Measurements from ENCODE around the gene NCKAP1. TPM values are rescaled to one million over a fixed set of nuclear protein-coding genes. Genes with fewer than 3 reads are reported as not detected.

NCKAP1 gene
- polyA plus RNA-seq, 1 of the 3 experiments (the other 2 are of a cell fraction), result 64.0 TPM

DNA sequence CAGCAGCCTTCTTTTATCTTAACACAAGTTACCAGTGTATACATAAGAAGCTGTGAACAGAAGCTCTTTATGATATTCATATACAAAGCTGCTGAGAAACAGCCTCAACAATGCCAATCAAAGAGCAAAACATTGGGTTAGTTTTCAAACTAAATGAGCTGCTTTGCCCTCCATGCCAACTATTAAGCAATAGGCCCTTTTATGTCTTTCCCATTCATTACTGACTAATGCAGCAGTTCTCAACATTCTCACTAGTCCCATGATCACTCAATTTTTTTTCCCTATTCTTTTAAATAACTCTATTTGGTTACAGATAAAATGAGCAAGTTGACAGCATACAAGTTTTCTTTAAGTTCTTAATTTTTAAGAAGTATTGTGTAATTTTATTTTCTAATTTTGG, 114.0 kb downstream of the NCKAP1 start:
- DNase-seq, result no peak
- no peak overlapping the region for H3K27ac ChIP-seq (ENCODE audit: low read depth in 2 of 2, low read length in 1 of 2)

DNA sequence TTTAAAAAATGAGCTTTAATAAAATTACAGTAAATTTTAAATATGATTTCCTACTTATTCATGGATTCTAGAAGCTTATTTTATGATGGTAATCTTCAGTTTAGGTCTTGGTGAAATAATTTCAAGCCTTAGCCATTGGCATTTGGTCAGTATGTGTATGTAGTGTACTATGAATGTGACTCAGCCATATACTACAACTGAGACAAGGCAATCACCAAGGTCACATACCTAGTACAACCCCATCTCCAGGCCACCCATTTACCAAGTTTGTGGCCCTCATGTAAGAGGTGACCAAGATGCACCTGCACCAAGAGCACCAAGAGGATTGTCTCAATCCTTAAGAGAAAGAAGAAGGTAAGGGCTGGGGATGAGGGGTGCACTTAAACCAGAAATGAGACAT, 117.0 kb downstream of the NCKAP1 start:
- H3K27me3 ChIP-seq (ENCODE audit: insufficient read depth), result no peaks in the 10 kb centered on the region
- no peak overlapping the region for H3K4me2 ChIP-seq
- no peak overlapping the region for H3K4me3 ChIP-seq (ENCODE audit: low read depth in 2 of 2, low read length in 1 of 2)
- ChIA-PET POLR2A (no interaction called here), CTCF (no interaction called here)
- H3K79me2 ChIP-seq (ENCODE audit: insufficient read depth), result no peaks in the 10 kb centered on the region
- no peak for DNase-seq
- H3K27ac ChIP-seq (ENCODE audit: low read depth in 2 of 2, low read length in 1 of 2), result no peak overlapping the region
- H3K4me1 ChIP-seq (ENCODE audit: control insufficient read depth in 1 of 2, insufficient read depth in 2 of 2, low read depth in 1 of 2, low read length in 1 of 2), result peaks cover 0 to 24% of the 10 kb centered on the region in 2 experiments; a peak in 2 of 4 replicates
- no peak overlapping the region for H2AFZ ChIP-seq (ENCODE audit: low read depth)
- no peak overlapping the region for H3K9ac ChIP-seq
- peaks cover 47 to 65% of the 10 kb centered on the region in 2 experiments for H3K36me3 ChIP-seq (replicated peaks in 1 of 2; ENCODE audit: control insufficient read depth in 1 of 2, insufficient read depth in 2 of 2, low read length in 1 of 2)
- H3K9me3 ChIP-seq, result no peaks in the 10 kb centered on the region
- no peaks in the 10 kb centered on the region for H3K9me2 ChIP-seq
- H4K20me1 ChIP-seq (ENCODE audit: insufficient read depth), result no peaks in the 10 kb centered on the region
- H3F3A ChIP-seq (replicated peaks; ENCODE audit: insufficient read depth), result peaks cover 21% of the 10 kb centered on the region
- TF ChIP-seq FOXM1 (IDR thresholded peaks at IDR 0.05; ENCODE audit: low read depth), result no peak
- TF ChIP-seq, protein P1, sequence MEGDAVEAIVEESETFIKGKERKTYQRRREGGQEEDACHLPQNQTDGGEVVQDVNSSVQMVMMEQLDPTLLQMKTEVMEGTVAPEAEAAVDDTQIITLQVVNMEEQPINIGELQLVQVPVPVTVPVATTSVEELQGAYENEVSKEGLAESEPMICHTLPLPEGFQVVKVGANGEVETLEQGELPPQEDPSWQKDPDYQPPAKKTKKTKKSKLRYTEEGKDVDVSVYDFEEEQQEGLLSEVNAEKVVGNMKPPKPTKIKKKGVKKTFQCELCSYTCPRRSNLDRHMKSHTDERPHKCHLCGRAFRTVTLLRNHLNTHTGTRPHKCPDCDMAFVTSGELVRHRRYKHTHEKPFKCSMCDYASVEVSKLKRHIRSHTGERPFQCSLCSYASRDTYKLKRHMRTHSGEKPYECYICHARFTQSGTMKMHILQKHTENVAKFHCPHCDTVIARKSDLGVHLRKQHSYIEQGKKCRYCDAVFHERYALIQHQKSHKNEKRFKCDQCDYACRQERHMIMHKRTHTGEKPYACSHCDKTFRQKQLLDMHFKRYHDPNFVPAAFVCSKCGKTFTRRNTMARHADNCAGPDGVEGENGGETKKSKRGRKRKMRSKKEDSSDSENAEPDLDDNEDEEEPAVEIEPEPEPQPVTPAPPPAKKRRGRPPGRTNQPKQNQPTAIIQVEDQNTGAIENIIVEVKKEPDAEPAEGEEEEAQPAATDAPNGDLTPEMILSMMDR (IDR thresholded peaks at IDR 0.05), result no peak
- no peak for TF ChIP-seq FOSL2 (IDR thresholded peaks at IDR 0.05; ENCODE audit: borderline replicate concordance, low read depth)
- no peak for TF ChIP-seq RCOR1 (IDR thresholded peaks at IDR 0.05; ENCODE audit: low read length)
- no peak for TF ChIP-seq POLR2AphosphoS5 (IDR thresholded peaks at IDR 0.05; ENCODE audit: low read depth, low read length)
- TF ChIP-seq FOXJ3 (CRISPR knock-in tag; IDR thresholded peaks at IDR 0.05), result no peak
- no peak for TF ChIP-seq RXRA (IDR thresholded peaks at IDR 0.05; ENCODE audit: borderline replicate concordance, low read depth)
- TF ChIP-seq, protein P2, sequence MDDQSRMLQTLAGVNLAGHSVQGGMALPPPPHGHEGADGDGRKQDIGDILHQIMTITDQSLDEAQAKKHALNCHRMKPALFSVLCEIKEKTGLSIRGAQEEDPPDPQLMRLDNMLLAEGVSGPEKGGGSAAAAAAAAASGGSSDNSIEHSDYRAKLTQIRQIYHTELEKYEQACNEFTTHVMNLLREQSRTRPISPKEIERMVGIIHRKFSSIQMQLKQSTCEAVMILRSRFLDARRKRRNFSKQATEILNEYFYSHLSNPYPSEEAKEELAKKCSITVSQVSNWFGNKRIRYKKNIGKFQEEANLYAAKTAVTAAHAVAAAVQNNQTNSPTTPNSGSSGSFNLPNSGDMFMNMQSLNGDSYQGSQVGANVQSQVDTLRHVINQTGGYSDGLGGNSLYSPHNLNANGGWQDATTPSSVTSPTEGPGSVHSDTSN (IDR thresholded peaks at IDR 0.05), result no peak
- TF ChIP-seq TCF12 (IDR thresholded peaks at IDR 0.05), result no peak
- no peak for TF ChIP-seq CHD2 (IDR thresholded peaks at IDR 0.05; ENCODE audit: low read length, partially characterized antibody)
- TF ChIP-seq, protein P3, sequence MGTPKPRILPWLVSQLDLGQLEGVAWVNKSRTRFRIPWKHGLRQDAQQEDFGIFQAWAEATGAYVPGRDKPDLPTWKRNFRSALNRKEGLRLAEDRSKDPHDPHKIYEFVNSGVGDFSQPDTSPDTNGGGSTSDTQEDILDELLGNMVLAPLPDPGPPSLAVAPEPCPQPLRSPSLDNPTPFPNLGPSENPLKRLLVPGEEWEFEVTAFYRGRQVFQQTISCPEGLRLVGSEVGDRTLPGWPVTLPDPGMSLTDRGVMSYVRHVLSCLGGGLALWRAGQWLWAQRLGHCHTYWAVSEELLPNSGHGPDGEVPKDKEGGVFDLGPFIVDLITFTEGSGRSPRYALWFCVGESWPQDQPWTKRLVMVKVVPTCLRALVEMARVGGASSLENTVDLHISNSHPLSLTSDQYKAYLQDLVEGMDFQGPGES (IDR thresholded peaks at IDR 0.05; ENCODE audit: low read depth, low read length), result no peak
- TF ChIP-seq SIN3A (IDR thresholded peaks at IDR 0.05; ENCODE audit: borderline replicate concordance, low read depth, low read length), result no peak
- TF ChIP-seq, protein P4, sequence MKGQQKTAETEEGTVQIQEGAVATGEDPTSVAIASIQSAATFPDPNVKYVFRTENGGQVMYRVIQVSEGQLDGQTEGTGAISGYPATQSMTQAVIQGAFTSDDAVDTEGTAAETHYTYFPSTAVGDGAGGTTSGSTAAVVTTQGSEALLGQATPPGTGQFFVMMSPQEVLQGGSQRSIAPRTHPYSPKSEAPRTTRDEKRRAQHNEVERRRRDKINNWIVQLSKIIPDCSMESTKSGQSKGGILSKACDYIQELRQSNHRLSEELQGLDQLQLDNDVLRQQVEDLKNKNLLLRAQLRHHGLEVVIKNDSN (IDR thresholded peaks at IDR 0.05; ENCODE audit: borderline replicate concordance, low read depth), result no peak
- no peak for TF ChIP-seq EZH2phosphoT487 (IDR thresholded peaks at IDR 0.05; ENCODE audit: borderline replicate concordance, low read depth)
- TF ChIP-seq, protein P5, sequence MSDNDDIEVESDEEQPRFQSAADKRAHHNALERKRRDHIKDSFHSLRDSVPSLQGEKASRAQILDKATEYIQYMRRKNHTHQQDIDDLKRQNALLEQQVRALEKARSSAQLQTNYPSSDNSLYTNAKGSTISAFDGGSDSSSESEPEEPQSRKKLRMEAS (IDR thresholded peaks at IDR 0.05; ENCODE audit: low read depth), result no peak
- no peak for TF ChIP-seq YY1 (IDR thresholded peaks at IDR 0.05; ENCODE audit: low read depth)
- TF ChIP-seq JUND (IDR thresholded peaks at IDR 0.05), result no peak

More for the DNA sequence above, 114.0 kb downstream of the NCKAP1 start:
- Histone ChIP-seq H3K4me3 (ENCODE audit: low read depth in 2 of 2, low read length in 1 of 2) (no peak overlapping the region), H3K4me1 (ENCODE audit: control insufficient read depth in 1 of 2, insufficient read depth in 2 of 2, low read depth in 1 of 2, low read length in 1 of 2) (peaks cover 0 to 11% of the 10 kb centered on the region in 2 experiments; a peak in 2 of 4 replicates), H3K27me3 (ENCODE audit: insufficient read depth) (no peaks in the 10 kb centered on the region), H2AFZ (ENCODE audit: low read depth) (no peak overlapping the region), H3F3A (replicated peaks; ENCODE audit: insufficient read depth) (peaks cover 14% of the 10 kb centered on the region), H3K4me2 (no peak overlapping the region), H3K9me2 (no peaks in the 10 kb centered on the region), H3K9me3 (no peaks in the 10 kb centered on the region), H3K79me2 (ENCODE audit: insufficient read depth) (no peaks in the 10 kb centered on the region), H4K20me1 (ENCODE audit: insufficient read depth) (no peaks in the 10 kb centered on the region), H3K36me3 (replicated peaks in 1 of 2; ENCODE audit: control insufficient read depth in 1 of 2, insufficient read depth in 2 of 2, low read length in 1 of 2) (peaks cover 67 to 85% of the 10 kb centered on the region in 2 experiments), H3K9ac (no peak overlapping the region)
- ChIA-PET POLR2A (no interaction called here), CTCF (no interaction called here)
- no peak for TF ChIP-seq FOXJ3 (CRISPR knock-in tag; IDR thresholded peaks at IDR 0.05)
- TF ChIP-seq FOSL2 (IDR thresholded peaks at IDR 0.05; ENCODE audit: borderline replicate concordance, low read depth), result no peak
- TF ChIP-seq, protein P6, sequence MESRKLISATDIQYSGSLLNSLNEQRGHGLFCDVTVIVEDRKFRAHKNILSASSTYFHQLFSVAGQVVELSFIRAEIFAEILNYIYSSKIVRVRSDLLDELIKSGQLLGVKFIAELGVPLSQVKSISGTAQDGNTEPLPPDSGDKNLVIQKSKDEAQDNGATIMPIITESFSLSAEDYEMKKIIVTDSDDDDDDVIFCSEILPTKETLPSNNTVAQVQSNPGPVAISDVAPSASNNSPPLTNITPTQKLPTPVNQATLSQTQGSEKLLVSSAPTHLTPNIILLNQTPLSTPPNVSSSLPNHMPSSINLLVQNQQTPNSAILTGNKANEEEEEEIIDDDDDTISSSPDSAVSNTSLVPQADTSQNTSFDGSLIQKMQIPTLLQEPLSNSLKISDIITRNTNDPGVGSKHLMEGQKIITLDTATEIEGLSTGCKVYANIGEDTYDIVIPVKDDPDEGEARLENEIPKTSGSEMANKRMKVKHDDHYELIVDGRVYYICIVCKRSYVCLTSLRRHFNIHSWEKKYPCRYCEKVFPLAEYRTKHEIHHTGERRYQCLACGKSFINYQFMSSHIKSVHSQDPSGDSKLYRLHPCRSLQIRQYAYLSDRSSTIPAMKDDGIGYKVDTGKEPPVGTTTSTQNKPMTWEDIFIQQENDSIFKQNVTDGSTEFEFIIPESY (IDR thresholded peaks at IDR 0.05; ENCODE audit: borderline replicate concordance, low read depth), result no peak
- no peak for TF ChIP-seq MEF2A (IDR thresholded peaks at IDR 0.05; ENCODE audit: borderline replicate concordance, low read depth)
- TF ChIP-seq MXI1 (IDR thresholded peaks at IDR 0.05; ENCODE audit: low read depth, low read length), result no peak
- no peak for TF ChIP-seq RFX5 (IDR thresholded peaks at IDR 0.05; ENCODE audit: low read length)
- no peak for TF ChIP-seq EZH2phosphoT487 (IDR thresholded peaks at IDR 0.05; ENCODE audit: borderline replicate concordance, low read depth)
- TF ChIP-seq GABPA (IDR thresholded peaks at IDR 0.05; ENCODE audit: low read depth), result no peak
- no peak for TF ChIP-seq NRF1 (IDR thresholded peaks at IDR 0.05; ENCODE audit: low read depth, low read length)
- no peak for TF ChIP-seq TCF12 (IDR thresholded peaks at IDR 0.05)
- TF ChIP-seq GATA2 (CRISPR knock-in tag; IDR thresholded peaks at IDR 0.05), result no peak

Measured in SK-N-SH (cell line).